Cerebellar nuclear complex (tissue), 1 donor: Measurements from ENCODE around the gene PLD2.

ENCODE experiments used
- DNase-seq, 2 experiments: peaks; one replicate each; lab custom pipeline; 2025; lab: John Stamatoyannopoulos, UW

PLD2 gene

GRCh38 chr17:4806777-4807604 lies at the start of gene PLD2:
PLD2 (plus strand) TSS chr17:4807152; CDS start chr17:4807773, 621 bp downstream.
- no peak for DNase-seq

- DNase-seq: no peak
Measured at GRCh38 chr17:4759776-4760236, 47.1 kb upstream of the PLD2 start.

GRCh38 chr17:4764595-4764994 lies 42.4 kb upstream of the PLD2 start:
- no peak for DNase-seq

- no peak for DNase-seq
Measured at GRCh38 chr17:4766201-4766600, 40.8 kb upstream of the PLD2 start.

- DNase-seq: no peak
Measured at GRCh38 chr17:4766723-4767122, 40.2 kb upstream of the PLD2 start.

- no peak for DNase-seq
Measured at GRCh38 chr17:4768298-4768697, 38.7 kb upstream of the PLD2 start.

GRCh38 chr17:4769628-4770027 lies 37.3 kb upstream of the PLD2 start:
- no peak for DNase-seq

GRCh38 chr17:4771519-4772234 lies 35.3 kb upstream of the PLD2 start, which contains the start of gene TM4SF5:
TM4SF5 (plus strand) TSS chr17:4771886; CDS start chr17:4771923, 37 bp downstream.
- no peak for DNase-seq

- DNase-seq: no peak
Measured at GRCh38 chr17:4772235-4772613, 34.7 kb upstream of the PLD2 start.

- DNase-seq: no peak
Measured at GRCh38 chr17:4777969-4778760, 28.8 kb upstream of the PLD2 start.

GRCh38 chr17:4780325-4780955 lies 26.5 kb upstream of the PLD2 start:
- DNase-seq: no peak

- no peak for DNase-seq
Measured at GRCh38 chr17:4782652-4783051, 24.3 kb upstream of the PLD2 start.

- DNase-seq: no peak
Measured at GRCh38 chr17:4785311-4786105, 21.4 kb upstream of the PLD2 start.

- no peak for DNase-seq
Measured at GRCh38 chr17:4786106-4786511, 20.8 kb upstream of the PLD2 start, which contains the start of gene VMO1. VMO1 (minus strand) TSS chr17:4786364; CDS start chr17:4786352, 12 bp downstream.

GRCh38 chr17:4786516-4786915 lies 20.4 kb upstream of the PLD2 start:
- DNase-seq: no peak

- no peak for DNase-seq
Measured at GRCh38 chr17:4788159-4788806, 18.7 kb upstream of the PLD2 start.

GRCh38 chr17:4788807-4789700 lies 17.9 kb upstream of the PLD2 start, which contains the start of gene GLTPD2:
GLTPD2 (plus strand) TSS chr17:4788964; CDS start chr17:4789012, 48 bp downstream.
- DNase-seq: no peak

- no peak for DNase-seq
Measured at GRCh38 chr17:4789701-4789950, 17.3 kb upstream of the PLD2 start.

GRCh38 chr17:4789951-4790704 lies 16.8 kb upstream of the PLD2 start:
- DNase-seq: peak in 1 of 2 experiments; percentile 52
